Measurements from ENCODE around the gene JAKMIP1. TPM values are rescaled to one million over a fixed set of nuclear protein-coding genes. Genes with fewer than 3 reads are reported as not detected.

The JAKMIP1 gene
- total RNA-seq, 2 donors from 2014 or later, result 0.10 to 0.21 TPM

GRCh38 chr4:6113641-6114040, 86.7 kb downstream of the JAKMIP1 start:
- intact Hi-C loops (cut with DNase I), result no loop called here
- DNase-seq, result no peak
- no peak for ATAC-seq

GRCh38 chr4:6112606-6113290, 87.6 kb downstream of the JAKMIP1 start:
- ATAC-seq (no peak), DNase-seq (no peak)
- intact Hi-C loops (cut with DNase I), result no loop called here

- ATAC-seq, result no peak
- no peak for DNase-seq
- intact Hi-C loops (cut with DNase I), result no loop called here
These were observed 88.9 kb downstream of the JAKMIP1 start for GRCh38 chr4:6111354-6111960.

GRCh38 chr4:6110681-6111353, 89.5 kb downstream of the JAKMIP1 start:
- intact Hi-C loops (cut with DNase I), result no loop called here
- ATAC-seq (no peak), DNase-seq (no peak)

- intact Hi-C loops (cut with DNase I), result no loop called here
- ATAC-seq (no peak), DNase-seq (no peak)
These were observed 90.3 kb downstream of the JAKMIP1 start for GRCh38 chr4:6109842-6110560.

GRCh38 chr4:6107886-6108285, 92.5 kb downstream of the JAKMIP1 start:
- ATAC-seq (no peak), DNase-seq (no peak)
- intact Hi-C loops (cut with DNase I), result no loop called here

- ATAC-seq, result no peak
These were observed 93.1 kb downstream of the JAKMIP1 start for GRCh38 chr4:6107114-6107791.

GRCh38 chr4:6106156-6106555, 94.2 kb downstream of the JAKMIP1 start:
- DNase-seq (no peak), ATAC-seq (no peak)
- intact Hi-C loops (cut with DNase I), result no loop called here

More at GRCh38 chr4:6107114-6107791, 93.1 kb downstream of the JAKMIP1 start:
- DNase-seq, result no peak
- intact Hi-C loops (cut with DNase I), result no loop called here

- intact Hi-C loops (cut with DNase I), result no loop called here
- ATAC-seq, result no peak
These were observed 94.9 kb downstream of the JAKMIP1 start for GRCh38 chr4:6105311-6105911.

GRCh38 chr4:6104541-6105130, 95.7 kb downstream of the JAKMIP1 start:
- DNase-seq (no peak), ATAC-seq (no peak)
- intact Hi-C loops (cut with DNase I), result no loop called here

More at GRCh38 chr4:6105311-6105911, 94.9 kb downstream of the JAKMIP1 start:
- DNase-seq, result no peak

- no peak for DNase-seq
- intact Hi-C loops (cut with DNase I), result no loop called here
- no peak for ATAC-seq
These were observed 102.8 kb downstream of the JAKMIP1 start for GRCh38 chr4:6097581-6097980.

GRCh38 chr4:6095897-6096296, 104.5 kb downstream of the JAKMIP1 start:
- DNase-seq (no peak), ATAC-seq (no peak)
- intact Hi-C loops (cut with DNase I), result no loop called here

- intact Hi-C loops (cut with DNase I), result no loop called here
- ATAC-seq, result no peak
- DNase-seq, result no peak
These were observed 105.2 kb downstream of the JAKMIP1 start for GRCh38 chr4:6095023-6095752.

GRCh38 chr4:6093671-6094070, 106.7 kb downstream of the JAKMIP1 start:
- ATAC-seq (no peak), DNase-seq (no peak)
- intact Hi-C loops (cut with DNase I), result no loop called here

- ATAC-seq (no peak), DNase-seq (no peak)
- intact Hi-C loops (cut with DNase I), result no loop called here
These were observed 107.4 kb downstream of the JAKMIP1 start for GRCh38 chr4:6092971-6093370.

GRCh38 chr4:6092131-6092530, 108.2 kb downstream of the JAKMIP1 start:
- intact Hi-C loops (cut with DNase I), result no loop called here
- no peak for ATAC-seq
- no peak for DNase-seq

GRCh38 chr4:6090931-6091330, 109.4 kb downstream of the JAKMIP1 start:
- intact Hi-C loops (cut with DNase I), result no loop called here
- no peak for ATAC-seq
- no peak for DNase-seq

GRCh38 chr4:6088950-6089349, 111.4 kb downstream of the JAKMIP1 start:
- no peak for DNase-seq
- intact Hi-C loops (cut with DNase I), result no loop called here
- no peak for ATAC-seq

All from left cardiac atrium (tissue), 4 donors.